Progenitor cell of endocrine pancreas (in vitro differentiated cells): ENCODE measurements around the gene LCE3C. TPM values are rescaled to one million over a fixed set of nuclear protein-coding genes. Genes with fewer than 3 reads are reported as not detected.

ENCODE experiments used
- DNase-seq: peaks from one replicate; pipeline ENCODE4 v3.0.0; 2021; ENCODE audit warnings: low spot score; ENCODE audit not compliant: unreplicated experiment
- H3K27ac Mint-ChIP-seq: 2 replicates; pipeline ENCODE4 v1.8.0; 2021; ENCODE audit warnings: mild to moderate bottlenecking, moderate library complexity, mixed read lengths
- H3K27me3 Mint-ChIP-seq: 2 replicates; pipeline ENCODE4 v1.8.0; 2021; ENCODE audit warnings: mixed read lengths
- H3K36me3 Mint-ChIP-seq: 2 replicates; pipeline ENCODE4 v1.8.0; 2022; ENCODE audit warnings: mixed read lengths; ENCODE audit not compliant: insufficient read depth
- H3K4me1 Mint-ChIP-seq: 2 replicates; pipeline ENCODE4 v1.8.0; 2021; ENCODE audit warnings: low read depth, mixed read lengths
- H3K4me3 Mint-ChIP-seq: 2 replicates; pipeline ENCODE4 v1.8.0; 2021; ENCODE audit warnings: low read depth, mild to moderate bottlenecking, moderate library complexity, mixed read lengths
- H3K9me3 Mint-ChIP-seq: 2 replicates; pipeline ENCODE4 v1.8.0; 2021; ENCODE audit warnings: low read depth, mixed read lengths
- CTCF ChIP-seq: fragments of 200-600 bp; sonication (generic); IDR thresholded peaks from one replicate; pipeline ENCODE4 v1.5.0; 2021; ENCODE audit warnings: antibody characterized with exemption, mild to moderate bottlenecking; ENCODE audit not compliant: unreplicated experiment
- total RNA-seq: library from RNA; stranded (reverse); gene quantifications from 2 replicates; pipeline ENCODE4 v1.2.1, GENCODE V29; 2021

Gene LCE3C
- total RNA-seq, 1 donor from 2014 or later = not detected

- Mint-ChIP-seq H3K27ac (no peak within 1 kb of the TSS), H3K27me3 (no peaks in the 10 kb centered on the region), H3K4me1 (no peaks in the 10 kb centered on the region), H3K36me3 (no peaks in the 10 kb centered on the region), H3K9me3 (peaks cover 47% of the 10 kb centered on the region), H3K4me3 (no peak within 1 kb of the TSS)
- DNase-seq = no peak
- no peak for TF ChIP-seq CTCF
These were observed 19.6 kb upstream of the LCE3C start, which contains the start of gene LCE3D for GRCh38 chr1:152580433-152580832. Gene LCE3D, minus strand, starts transcription at chr1:152580516. Its CDS starts 580 bp downstream, at chr1:152579936.

- Mint-ChIP-seq H3K27ac (no peak overlapping the region), H3K4me1 (no peaks in the 10 kb centered on the region), H3K9me3 (peaks cover 48% of the 10 kb centered on the region), H3K27me3 (no peaks in the 10 kb centered on the region), H3K4me3 (no peak overlapping the region), H3K36me3 (no peaks in the 10 kb centered on the region)
- no peak for DNase-seq
- TF ChIP-seq CTCF = no peak
These were observed 17.4 kb upstream of the LCE3C start for GRCh38 chr1:152582647-152583046.

GRCh38 chr1:152585586-152585985 lies 14.4 kb upstream of the LCE3C start:
- Mint-ChIP-seq H3K4me3 (no peak overlapping the region), H3K36me3 (no peaks in the 10 kb centered on the region), H3K4me1 (no peaks in the 10 kb centered on the region), H3K27ac (no peak overlapping the region), H3K9me3 (peaks cover 43% of the 10 kb centered on the region), H3K27me3 (no peaks in the 10 kb centered on the region)
- no peak for TF ChIP-seq CTCF
- DNase-seq = no peak

GRCh38 chr1:152596986-152597385 lies 3.0 kb upstream of the LCE3C start:
- no peaks in the 10 kb centered on the region for H3K4me1 Mint-ChIP-seq
- no peaks in the 10 kb centered on the region for H3K36me3 Mint-ChIP-seq
- H3K4me3 Mint-ChIP-seq = no peak overlapping the region
- H3K27ac Mint-ChIP-seq = no peak overlapping the region
- no peak for TF ChIP-seq CTCF
- peaks cover 10% of the 10 kb centered on the region for H3K9me3 Mint-ChIP-seq
- H3K27me3 Mint-ChIP-seq = no peaks in the 10 kb centered on the region
- DNase-seq = no peak

GRCh38 chr1:152613511-152613910 lies 13.5 kb downstream of the LCE3C start, which contains the start of gene LCE3B:
Gene LCE3B, plus strand, starts transcription at chr1:152613811. Its CDS starts 0 bp downstream, at chr1:152613811.
- Mint-ChIP-seq H3K9me3 (peaks cover 24% of the 10 kb centered on the region), H3K4me1 (no peaks in the 10 kb centered on the region), H3K4me3 (no peak within 1 kb of the TSS), H3K36me3 (no peaks in the 10 kb centered on the region), H3K27ac (no peak within 1 kb of the TSS), H3K27me3 (no peaks in the 10 kb centered on the region)
- no peak for DNase-seq
- no peak for TF ChIP-seq CTCF
